Measurements from ENCODE around the gene ADARB2.
"Not testable (repeated sequence)": the region's sequence is repeated elsewhere in the genome, so short reads cannot be mapped to it uniquely, and the experiment has no call there.

Gene ADARB2

DNA sequence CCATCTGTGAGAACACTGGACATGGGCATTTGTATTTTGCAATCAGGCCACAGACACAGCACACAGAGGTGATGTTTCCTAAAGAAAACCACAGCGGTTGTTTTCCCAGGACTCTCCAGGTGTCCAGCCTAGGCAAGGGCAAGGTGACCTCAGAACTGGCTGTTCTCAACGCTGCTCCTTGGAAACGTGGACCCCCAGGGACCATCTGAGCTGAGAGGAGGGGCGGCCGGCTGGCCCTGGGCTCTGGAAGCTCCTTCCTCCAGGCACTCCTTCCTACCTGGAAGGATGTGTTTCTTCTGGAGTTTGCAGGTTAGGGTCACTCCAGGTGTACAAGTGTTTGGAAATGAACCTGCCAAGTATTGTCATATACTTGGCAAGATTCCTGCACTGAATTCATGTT, 103.1 kb downstream of the ADARB2 start:
- DNase-seq, result no peak

DNA sequence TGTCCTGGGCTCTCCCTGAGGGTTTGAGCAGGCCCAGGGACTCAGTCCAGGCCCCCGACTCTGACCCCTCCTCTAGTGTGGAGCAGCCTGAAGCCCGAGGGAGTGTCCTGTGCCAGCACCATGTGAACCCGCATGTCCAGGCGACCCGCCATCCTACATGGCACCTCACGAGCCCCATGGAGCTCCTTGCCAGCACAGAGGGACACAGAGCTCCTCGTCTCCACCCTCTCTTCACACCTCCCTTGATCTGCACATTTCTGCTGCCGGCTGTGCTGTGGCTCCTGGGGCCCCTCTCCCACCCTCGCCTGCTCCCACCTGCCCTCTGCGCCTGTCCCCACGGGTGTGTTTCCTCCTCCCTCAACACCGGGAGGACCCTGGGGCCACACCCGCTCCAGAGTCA, 103.5 kb downstream of the ADARB2 start:
- DNase-seq, result no peak

DNA sequence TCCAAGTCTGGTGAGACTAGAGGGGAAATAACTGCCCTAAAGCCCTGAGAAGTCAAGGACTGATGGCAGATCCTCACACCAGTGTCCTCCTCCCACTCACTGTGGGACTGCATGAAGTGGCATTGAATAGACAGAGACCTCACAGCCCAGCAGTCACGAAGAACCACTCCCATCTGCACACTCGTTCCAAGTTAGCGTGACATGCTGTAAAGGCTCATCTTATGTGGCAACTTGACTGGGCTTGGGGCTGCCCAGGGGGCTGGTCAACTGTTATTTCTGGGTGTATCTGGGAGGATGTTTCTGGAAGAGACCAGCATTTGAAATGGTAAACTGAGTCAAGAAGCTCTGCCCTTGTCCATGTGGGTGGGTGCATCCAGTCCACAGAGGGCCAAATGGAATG, 104.7 kb downstream of the ADARB2 start:
- no peak for DNase-seq

DNA sequence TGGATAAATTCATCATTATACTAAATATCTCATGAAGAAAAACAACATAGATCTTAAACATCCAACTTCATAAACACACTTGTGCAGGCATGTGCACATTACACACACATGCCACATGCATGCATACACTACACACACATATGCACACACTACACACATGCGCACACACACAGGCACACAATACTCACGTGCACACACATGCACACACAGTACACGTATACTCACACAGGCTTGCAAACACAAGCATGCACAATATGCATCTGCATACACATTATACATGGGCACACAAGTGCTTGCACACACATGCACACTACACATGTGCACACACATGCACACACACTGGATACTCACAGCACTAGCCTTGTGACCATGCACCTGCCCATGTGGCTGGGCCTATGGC, 105.2 kb downstream of the ADARB2 start:
- no peak for DNase-seq

DNA sequence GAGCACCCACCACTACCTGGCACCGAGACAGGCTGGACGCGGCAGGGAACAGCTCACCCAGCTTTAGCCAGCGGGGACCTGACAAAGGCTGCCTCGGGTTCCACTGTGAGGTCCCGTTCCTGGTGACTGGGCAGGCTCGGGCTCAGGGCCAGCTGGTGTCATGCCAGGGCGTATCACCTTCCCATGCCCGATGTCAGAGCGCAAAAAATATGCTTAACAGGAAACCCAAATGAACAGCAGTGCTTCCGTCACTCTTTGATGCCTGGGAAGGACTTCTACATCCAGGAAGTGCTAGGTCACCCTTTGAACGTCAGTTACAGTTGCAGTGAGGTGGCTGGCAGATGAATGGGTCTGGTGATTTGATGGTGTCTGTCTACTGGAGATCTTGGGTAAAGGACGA, 106.0 kb downstream of the ADARB2 start:
- peak; percentile 14 for DNase-seq

DNA sequence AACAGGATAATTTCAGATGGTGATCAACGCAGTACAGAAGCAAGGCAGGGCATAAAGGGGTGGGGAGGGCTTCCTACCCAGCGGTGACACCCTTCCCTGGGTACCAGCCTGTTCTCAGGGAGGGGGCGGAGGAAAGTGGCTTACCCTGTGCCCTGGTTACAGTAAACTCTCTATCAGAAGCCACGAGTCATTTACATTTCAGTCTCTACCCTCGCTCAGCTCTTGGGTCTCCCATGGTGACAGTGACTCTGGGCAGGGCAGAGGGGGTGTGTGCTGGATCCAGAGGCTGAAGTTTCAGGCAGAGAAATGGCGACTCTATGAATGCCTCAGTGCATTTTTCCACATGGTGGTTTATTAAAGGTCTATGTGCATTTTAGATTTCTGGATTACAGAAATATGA, 107.0 kb downstream of the ADARB2 start:
- DNase-seq, result no peak

DNA sequence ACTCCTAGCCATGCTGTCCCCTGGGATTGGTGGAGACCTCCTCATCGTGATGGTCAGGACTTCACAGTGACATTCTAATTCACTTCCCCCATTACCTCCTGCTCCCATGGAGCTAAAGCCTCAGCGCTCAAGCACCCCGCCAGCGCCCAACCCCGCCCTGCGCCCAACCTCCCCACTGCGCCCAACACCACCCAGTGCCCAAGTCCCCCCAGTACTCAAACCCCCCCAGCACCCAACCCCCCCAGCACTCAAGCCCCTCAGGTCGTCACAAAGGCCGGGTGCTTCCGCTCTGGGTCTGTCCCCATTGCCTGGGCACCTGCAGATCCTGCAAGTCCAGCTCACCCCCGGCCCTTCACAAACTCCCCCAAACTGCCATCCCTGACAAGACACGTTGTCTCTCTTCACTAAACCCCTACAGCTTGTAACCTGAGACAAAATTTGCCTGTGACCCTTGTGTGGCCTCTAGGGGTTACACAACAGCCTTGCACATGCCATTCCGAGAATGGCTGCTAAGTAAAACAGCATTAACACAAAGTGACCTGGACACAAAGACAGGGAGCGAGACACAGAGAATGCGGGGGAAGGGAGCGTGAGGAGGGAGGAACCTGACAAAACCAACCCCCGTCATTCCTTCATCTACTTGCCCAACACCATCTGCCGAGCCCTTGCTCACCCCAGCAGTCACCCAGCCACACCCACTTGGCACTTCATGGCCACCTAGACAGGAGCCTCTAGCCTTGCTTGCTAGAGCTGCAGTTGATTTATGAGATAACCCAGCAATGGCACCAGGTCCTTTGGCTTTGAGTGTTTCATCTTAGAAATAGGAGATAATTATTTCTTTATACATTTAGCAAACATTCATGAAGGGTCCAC, 107.8 kb downstream of the ADARB2 start:
- peak; percentile 33 for DNase-seq

DNA sequence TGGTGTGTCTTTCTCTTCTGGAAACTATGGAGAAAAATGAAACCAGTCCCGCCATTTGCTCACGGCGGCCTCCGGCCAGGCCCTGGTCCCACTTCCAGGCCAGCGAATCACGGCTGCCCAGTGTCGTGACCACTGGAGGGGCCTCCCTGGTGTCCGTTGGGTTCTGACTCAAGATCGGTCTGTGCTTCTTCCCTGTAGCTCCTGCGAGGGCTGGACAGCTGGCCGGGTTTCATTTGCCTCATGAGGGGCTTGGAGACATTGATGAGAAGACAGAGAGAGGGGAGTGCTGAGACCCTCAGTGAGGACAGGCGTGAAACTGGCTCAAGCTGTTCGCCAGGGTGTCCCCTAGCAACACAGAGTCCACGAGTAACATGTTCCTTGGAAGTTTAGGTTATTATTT, 108.6 kb downstream of the ADARB2 start:
- DNase-seq, result no peak

DNA sequence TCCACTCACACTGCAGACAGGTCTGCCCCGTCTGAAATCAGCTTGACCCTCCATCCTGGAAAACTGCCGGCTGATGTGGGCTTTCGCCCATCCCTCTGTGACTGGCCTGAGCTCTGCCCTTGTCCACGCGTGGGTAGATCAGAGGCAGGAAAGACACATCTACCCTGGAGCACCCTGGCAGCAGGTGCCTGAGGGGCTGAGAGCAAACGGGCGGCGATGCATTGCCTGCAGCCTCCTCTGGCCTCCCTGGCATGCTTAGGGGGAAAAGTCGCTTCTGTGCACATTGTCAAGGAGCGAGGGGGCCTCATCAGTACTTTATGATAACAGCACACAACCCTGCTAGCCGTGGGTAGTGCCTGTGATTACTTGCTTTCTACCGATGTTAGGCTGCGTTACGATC, 109.4 kb downstream of the ADARB2 start:
- no peak for DNase-seq

DNA sequence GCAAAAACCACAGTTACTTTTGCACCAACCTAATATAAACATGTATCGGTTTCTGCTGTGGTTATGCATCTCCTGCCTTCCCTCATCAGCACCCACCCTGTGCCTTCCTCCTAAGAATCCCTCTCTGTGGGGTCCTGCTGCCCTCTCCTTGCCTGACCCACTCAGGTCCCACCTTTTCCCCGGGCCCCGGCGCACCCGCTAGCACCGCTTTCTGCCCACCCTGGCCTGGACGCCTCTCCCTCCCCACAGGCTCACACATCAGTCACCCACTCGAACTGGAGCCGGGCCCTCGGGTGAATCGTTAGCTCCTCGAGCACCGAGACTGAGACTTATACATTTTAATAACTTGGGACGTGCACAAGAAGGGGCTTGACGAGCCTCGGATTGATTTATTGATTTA, 110.5 kb downstream of the ADARB2 start:
- DNase-seq, result no peak

DNA sequence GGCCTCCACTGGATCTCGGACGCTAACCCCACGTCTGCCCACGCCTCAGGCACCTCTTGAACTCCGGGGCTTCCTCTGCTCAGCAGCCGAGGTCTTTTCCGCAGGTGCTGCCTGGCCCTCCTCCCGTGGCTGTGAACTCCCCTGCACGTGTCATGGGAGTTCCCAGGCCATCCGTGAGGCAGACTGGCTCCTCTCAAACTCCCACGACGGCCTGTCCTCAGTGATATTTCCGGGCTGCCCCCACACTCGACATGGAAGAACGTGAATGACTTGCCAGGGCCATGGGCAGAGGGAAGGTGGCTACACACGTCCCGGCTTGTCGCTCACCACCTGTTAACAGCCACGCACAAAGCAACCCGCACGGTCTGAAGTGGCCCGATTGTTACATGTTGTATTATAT, 110.9 kb downstream of the ADARB2 start:
- DNase-seq, result no peak

DNA sequence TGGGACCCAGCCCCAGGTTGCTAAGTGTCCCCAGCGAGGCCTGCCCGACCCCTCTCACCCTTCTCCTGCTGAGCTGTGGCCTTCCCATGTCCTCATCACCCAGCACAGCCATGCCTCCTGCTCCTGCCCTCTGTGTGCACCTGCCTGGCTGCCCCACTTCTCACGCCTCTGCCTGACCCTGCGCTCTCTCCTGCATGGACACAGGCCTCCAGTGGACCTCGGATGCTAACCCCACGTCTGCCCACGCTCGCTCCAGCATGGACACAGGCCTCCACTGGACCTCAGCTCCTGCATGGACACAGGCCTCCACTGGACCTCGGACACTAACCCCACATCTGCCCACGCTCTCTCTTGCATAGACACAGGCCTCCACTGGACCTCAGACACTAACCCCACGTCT, 111.6 kb downstream of the ADARB2 start:
- no peak for DNase-seq

DNA sequence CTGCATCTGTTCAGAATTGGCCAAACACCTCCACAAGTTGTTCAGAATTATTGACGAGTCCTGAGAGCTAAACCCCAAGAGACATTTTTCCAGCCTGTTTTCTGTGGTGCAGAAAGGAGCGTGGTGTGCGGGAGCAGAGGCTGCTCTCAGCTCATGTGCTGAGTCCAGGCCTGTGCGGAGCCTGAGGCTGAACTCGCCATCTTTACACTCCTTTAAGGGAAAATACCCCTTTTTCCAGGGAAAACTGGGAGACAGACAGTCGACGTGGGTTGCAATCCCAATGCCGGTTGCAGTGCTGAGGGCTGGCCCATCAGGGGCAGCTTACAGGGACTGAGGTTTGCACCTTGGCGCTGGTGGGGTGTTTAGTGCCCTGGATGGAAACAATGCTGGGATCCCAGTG, 112.2 kb downstream of the ADARB2 start:
- DNase-seq, result no peak

DNA sequence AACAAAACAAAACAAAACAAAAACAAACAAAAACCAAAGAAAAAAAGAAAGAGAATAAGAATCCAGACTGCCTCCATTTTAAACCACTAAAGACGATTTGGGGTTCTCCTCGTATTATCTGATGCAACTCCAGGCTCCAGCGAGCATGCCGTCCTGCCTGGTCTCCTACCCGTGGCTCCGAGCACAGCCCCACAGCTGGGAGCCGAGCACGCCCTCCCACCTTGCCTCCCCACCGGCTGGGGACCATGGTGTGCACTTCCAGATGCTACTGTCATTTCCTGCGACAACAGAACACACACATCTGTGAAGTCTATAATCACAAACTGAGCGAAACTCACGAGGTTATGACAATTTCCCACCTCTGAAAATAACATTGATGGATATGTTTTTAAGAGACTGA, 113.1 kb downstream of the ADARB2 start:
- DNase-seq, result no peak

DNA sequence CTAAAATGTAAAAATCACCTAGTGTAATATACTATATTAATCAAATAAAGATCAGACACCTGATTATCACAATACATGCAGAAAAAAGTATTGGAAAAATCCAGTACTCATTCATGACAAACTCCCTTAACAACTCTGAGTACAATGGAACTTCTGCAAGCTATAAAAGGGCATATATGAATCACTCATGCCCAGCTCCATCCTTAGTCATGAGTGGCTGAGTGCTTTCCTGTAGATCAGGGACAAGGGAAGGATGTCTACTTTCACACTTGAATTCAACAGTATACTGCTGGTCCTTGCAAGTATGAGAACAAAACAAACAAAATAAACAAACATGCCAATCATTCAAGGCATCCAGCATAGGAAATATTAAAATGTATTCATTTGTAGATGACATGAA, 116.5 kb downstream of the ADARB2 start:
- no peak for DNase-seq

DNA sequence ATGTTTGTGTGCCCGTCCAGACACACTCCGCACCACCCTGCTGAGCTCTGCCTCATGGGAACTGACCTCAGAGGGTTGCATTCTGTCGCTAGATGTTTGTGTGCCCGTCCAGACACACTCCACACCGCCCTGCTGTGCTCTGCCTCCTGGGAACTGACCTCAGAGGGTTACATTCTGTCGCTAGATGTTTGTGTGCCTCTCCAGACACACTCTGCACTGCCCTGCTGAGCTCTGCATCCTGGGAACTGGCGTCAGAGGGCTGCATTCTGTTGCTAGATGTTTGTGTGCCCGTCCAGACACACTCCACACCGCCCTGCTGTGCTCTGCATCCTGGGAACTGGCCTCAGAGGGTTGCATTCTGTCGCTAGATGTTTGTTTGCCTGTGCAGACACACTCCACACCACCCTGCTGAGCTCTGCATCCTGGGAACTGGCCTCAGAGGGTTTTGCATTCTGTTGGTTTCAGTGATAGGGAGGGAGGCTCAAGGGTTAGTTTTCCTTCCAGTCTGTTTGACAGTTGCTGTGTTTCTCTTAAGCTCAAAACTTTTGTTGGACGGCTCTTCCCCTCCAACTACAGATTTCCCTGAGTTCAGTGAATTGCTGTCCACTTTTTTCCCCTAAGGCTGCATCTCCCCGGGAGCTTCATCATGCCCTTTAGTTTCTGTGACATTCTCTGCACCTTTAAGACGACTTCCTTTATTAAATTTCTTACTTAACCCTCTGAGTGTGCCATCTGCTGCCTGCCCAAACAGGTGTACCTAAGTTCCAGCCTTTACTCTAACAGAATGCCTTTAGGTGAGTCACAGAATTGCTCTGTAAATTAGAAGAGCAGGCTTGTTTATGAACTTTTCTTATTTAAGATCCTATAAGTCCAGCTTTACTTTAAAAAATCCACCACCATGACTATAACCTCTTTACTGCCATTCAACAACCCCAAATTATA, 119.7 kb downstream of the ADARB2 start:
- not testable (repeated sequence) for DNase-seq

DNA sequence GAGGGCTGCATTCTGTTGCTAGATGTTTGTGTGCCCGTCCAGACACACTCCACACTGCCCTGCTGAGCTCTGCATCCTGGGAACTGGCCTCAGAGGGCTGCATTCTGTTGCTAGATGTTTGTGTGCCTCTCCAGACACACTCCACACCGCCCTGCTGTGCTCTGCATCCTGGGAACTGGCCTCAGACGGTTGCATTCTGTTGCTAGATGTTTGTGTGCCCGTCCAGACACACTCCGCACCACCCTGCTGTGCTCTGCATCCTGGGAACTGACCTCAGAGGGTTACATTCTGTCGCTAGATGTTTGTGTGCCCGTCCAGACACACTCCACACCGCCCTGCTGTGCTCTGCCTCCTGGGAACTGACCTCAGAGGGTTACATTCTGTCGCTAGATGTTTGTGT, 120.6 kb downstream of the ADARB2 start:
- not testable (repeated sequence) for DNase-seq

DNA sequence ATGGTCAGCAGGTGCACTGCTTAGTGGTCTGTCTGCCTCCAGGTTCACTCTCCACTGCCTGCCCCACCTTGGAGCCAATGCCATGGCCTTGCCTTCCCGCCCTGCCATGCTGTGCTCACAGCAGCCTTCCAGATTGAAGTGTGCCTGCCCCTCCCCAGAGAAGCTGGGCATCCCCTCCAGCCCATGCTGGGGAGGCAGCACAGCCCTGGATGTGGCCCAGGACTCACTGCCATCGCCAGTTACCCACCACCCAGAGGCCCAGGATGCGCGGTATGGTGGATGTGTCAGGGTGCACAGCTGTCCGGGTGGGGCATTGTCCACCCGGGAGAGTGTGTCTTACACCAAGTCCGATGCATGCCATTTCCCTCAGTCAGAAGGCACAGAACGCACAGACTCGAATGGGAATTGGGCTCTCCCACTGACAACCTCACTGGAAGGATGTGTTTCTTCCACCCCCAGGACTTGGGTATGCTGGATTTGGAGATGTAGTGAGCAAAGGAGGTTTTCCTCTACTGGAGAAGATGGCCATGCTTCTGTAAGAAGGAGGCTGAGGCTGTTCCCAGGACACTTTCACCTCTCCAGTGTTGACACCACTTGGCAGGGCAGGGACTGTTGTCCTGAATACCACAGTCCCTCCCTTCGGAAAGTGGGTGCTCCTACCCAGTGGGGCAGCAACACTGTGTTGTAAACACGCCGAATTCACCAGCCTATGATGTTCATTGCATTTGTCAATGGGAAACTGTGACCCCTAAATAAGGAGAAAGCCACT, 122.0 kb downstream of the ADARB2 start:
- no peak for DNase-seq

DNA sequence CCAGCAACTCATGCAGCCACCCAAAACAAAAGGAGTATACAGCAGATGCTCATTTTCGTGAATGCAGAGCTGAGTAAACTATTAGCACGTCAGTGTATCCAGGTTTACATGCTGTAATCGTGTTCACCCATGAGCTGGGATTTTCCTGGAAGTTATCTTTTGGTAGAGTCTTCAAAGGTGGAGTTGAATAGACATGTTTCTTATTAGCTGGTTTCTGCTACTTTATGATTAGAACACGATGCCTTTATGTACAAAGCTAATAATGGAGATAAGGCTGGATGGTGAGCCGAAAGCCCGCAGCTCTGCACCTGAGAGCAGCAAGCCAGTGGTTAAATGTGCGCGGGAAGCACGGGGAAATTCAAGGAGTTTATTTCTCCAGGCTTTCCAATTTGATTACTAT, 123.8 kb downstream of the ADARB2 start:
- DNase-seq, result no peak

DNA sequence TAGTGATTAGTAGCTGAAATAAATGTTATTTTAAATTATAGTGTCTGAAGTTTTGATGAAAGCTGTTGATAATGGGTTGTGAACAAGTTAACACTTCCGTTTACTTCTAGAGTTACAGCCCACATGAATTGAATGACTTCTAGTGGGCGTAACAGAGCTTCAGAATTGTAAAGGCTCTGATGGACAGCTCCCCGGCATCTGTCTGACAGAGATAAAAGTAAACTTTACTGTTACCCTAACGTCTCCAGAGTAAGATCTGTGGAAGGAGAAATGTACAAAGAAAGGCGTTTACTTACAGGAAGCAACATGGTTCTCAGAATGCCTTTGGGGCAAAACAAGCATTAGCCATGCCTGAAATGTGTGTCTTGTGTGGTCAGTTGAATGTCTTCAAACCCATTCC, 124.4 kb downstream of the ADARB2 start:
- no peak for DNase-seq

DNA sequence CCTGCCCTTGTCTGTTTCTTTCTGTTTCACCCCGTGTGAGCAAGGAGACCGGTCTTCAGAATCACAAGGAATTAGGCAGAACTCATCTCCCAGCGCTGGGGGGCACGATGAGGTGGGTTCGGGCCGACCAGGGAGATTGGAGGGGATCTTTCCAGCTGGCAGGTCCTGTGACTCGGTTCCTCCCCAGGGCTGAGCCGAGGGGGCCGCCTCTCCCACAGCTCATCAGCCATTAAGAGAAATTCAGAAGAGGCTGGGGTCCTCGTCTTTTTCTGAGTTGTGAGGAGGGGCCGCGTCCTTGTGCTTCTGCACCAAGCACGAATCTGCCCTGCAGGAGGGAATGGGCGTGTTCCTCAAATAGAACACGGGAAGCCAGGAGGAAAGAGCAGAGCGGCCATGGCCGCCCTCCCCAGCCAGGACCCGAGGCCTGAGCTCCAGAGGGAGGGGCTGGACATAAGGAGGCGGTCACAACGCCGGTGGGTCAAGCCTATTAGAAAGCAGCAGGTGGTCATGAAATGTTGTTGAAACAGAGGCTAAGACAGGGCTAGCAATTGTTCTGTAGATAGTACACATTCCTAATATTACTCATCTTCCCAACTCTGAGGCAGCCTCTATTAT, 125.3 kb downstream of the ADARB2 start:
- DNase-seq, result no peak

DNA sequence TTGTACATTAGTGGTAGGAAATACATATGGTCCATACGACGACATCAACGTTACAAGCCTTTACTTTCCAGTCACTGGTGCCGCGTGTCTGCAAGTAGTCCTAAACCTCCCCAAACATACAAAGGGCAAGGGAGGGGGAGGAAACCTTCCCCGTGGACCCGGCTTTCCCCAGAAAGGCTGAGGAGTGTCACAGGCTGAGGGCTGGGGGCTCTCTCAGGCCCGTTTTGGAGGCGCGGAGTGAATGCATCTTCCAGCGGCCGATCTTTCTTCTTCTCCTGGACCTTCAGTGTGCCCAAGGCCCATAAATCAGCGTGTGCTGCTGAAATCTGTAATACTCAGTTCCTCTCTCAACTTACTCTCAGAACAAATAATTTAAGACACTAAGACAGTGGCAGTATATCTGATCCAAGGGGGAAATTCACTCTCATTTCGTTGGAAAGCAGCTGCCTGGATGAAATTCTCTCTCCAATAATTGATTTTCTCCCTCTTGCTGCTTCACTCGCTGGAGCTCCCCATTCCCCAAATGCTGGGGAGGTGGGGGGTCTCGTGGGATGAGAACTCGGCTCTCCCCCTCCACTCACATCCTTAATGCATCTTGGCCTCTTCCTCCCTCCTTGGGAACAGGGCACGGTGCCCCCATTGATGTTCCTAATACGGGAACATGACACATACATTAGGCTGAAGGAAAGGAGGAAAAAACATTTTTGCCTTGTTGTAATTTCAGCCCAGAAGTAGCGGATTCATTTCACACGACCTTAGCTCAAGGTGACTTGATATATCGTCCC, 126.1 kb downstream of the ADARB2 start:
- no peak for DNase-seq
